HepG2 (cell line): ENCODE measurements around the gene ATP11A. TPM values are rescaled to one million over a fixed set of nuclear protein-coding genes. Genes with fewer than 3 reads are reported as not detected.

Experiments used
- ATAC-seq: fragments of 200-7000 bp; cut with Tn5 transposase; 3 replicates; pipeline ENCODE4 v1.9.1; 2020; ENCODE audit warnings: mild to moderate bottlenecking, moderate library complexity
- BruUV-seq: library from RNA; stranded (reverse); fragments of 400-500 nt; replicated peaks from 2 replicates; lab custom pipeline; 2021; lab: Mats Ljungman, UMichigan
- CTCF ChIA-PET: fragments of 300-600 bp; formaldehyde crosslinking; extraction: SDS; loops from one replicate; lab custom pipeline; 2021; ENCODE audit warnings: low total read pairs, inconsistent platforms, low intra/inter-chr PET ratio; lab: Yijun Ruan, JAX
- POLR2A ChIA-PET: fragments of 350-600 bp; sonication (Branson Sonifier 250); formaldehyde crosslinking; loops from one replicate; lab custom pipeline; 2020; ENCODE audit warnings: antibody characterized with exemption, inconsistent platforms; lab: Yijun Ruan, JAX
- DNase-seq: peaks from one replicate; pipeline ENCODE4 v3.0.0-alpha.2; 2015; ENCODE audit warnings: low spot score
- FAIRE-seq: peaks from 3 replicates; lab custom pipeline; 2011; peaks lifted over from hg19 to GRCh38; lab: Jason Lieb, UNC
- H2AFZ ChIP-seq: one replicate; pipeline ENCODE4 v1.6.1; 2011; ENCODE audit warnings: low read length, inconsistent platforms
- H3K27ac ChIP-seq: fragments of 300-600 bp; 3 replicates; pipeline ENCODE4 v1.8.0; 2011; ENCODE audit warnings: mixed run types, mild to moderate bottlenecking, mixed read lengths, low read length, inconsistent platforms; ENCODE audit not compliant: insufficient read depth; ENCODE audit errors: extremely low read length
- H3K27me3 ChIP-seq, 2 experiments: fragments of 200-600 bp in 1 of 2; 2 replicates in 1 of 2; 3 replicates in 1 of 2; pipeline versions ENCODE4 v1.6.0 to v1.8.0; 2011; ENCODE audit warnings: low read length in 2 of 2, mild to moderate bottlenecking in 2 of 2, moderate library complexity in 2 of 2, inconsistent platforms in 1 of 2; ENCODE audit not compliant: insufficient read depth in 2 of 2, control insufficient read depth in 1 of 2
- H3K36me3 ChIP-seq, 2 experiments: fragments of 200-600 bp in 1 of 2; replicated peaks in 1 of 2; 2 replicates in 1 of 2; 3 replicates in 1 of 2; pipeline versions ENCODE4 v1.5.1 to v1.8.0; 2011; ENCODE audit warnings: low read length in 2 of 2, inconsistent platforms in 1 of 2; ENCODE audit not compliant: insufficient read depth in 2 of 2, control insufficient read depth in 1 of 2
- H3K4me1 ChIP-seq: 2 replicates; pipeline ENCODE4 v1.5.1; 2012; ENCODE audit warnings: low read length, inconsistent platforms; ENCODE audit not compliant: insufficient read depth
- H3K4me2 ChIP-seq: 2 replicates; pipeline ENCODE4 v1.6.0; 2011; ENCODE audit warnings: low read depth, low read length, inconsistent platforms
- H3K4me3 ChIP-seq, 3 experiments: fragments of 200-600 bp in 1 of 3; sonication (generic), shearing (Covaris generic) in 1 of 3; replicated peaks in 1 of 3; 2 replicates each; pipeline ENCODE4 v1.5.1; 2011 to 2016; ENCODE audit warnings: low read length in 3 of 3, inconsistent platforms in 2 of 3, low read depth in 2 of 3, mild to moderate bottlenecking in 2 of 3, control low read depth in 1 of 3, mixed read lengths in 1 of 3; ENCODE audit not compliant: insufficient read depth in 1 of 3
- H3K79me2 ChIP-seq: one replicate; pipeline ENCODE4 v1.6.1; 2011; ENCODE audit warnings: low read length, inconsistent platforms; ENCODE audit not compliant: insufficient read depth
- H3K9ac ChIP-seq: 2 replicates; pipeline ENCODE4 v1.6.0; 2011; ENCODE audit warnings: mild to moderate bottlenecking, low read depth, low read length, inconsistent platforms; ENCODE audit not compliant: insufficient read depth
- H3K9me3 ChIP-seq: 2 replicates; pipeline ENCODE4 v1.5.1; 2012; ENCODE audit warnings: mild to moderate bottlenecking, low read length
- H4K20me1 ChIP-seq: 2 replicates; pipeline ENCODE4 v1.6.0; 2011; ENCODE audit warnings: inconsistent platforms, mild to moderate bottlenecking, low read length, moderate library complexity; ENCODE audit not compliant: insufficient read depth
- CEBPZ ChIP-seq: IDR thresholded peaks from 2 replicates; pipeline ENCODE4 v1.6.1; 2012; ENCODE audit warnings: low read length, improper control_type of control experiment
- MAZ ChIP-seq, 2 experiments: sonication (generic) in 1 of 2; formaldehyde crosslinking in 1 of 2; IDR thresholded peaks; 2 replicates each; pipeline versions ENCODE4 v1.5.0 to v1.6.1; 2012 to 2020; ENCODE audit warnings: low read depth in 2 of 2, mild to moderate bottlenecking in 2 of 2, borderline replicate concordance in 1 of 2, improper control_type of control experiment in 1 of 2, low read length in 1 of 2, missing genetic modification reagents in 1 of 2, moderate library complexity in 1 of 2
- ZFAT ChIP-seq: sonication (generic); formaldehyde crosslinking; conservative IDR thresholded peaks from 2 replicates; pipeline ENCODE4 v1.8.1; 2023; ENCODE audit warnings: missing genetic modification reagents, inconsistent platforms
- ZFP36L2 ChIP-seq: sonication (generic); formaldehyde crosslinking; IDR thresholded peaks from 2 replicates; pipeline ENCODE4 v1.4.0; 2020; ENCODE audit warnings: missing genetic modification reagents
- ZNF530 ChIP-seq: sonication (generic); formaldehyde crosslinking; IDR thresholded peaks from 2 replicates; pipeline ENCODE4 v1.5.0; 2020; ENCODE audit warnings: low read depth, mild to moderate bottlenecking, missing genetic modification reagents
- ZSCAN31 ChIP-seq: sonication (generic); formaldehyde crosslinking; IDR thresholded peaks from 2 replicates; pipeline ENCODE4 v1.5.0; 2020; ENCODE audit warnings: low read depth, mild to moderate bottlenecking, missing genetic modification reagents
- WGBS: methylation state at CpG from one replicate; pipeline ENCODE4 v1.1.6; 2017; ENCODE audit warnings: low lambda C conversion rate; 5-methylcytosine and 5-hydroxymethylcytosine counted together
- in situ Hi-C: cut with HindIII; loops from 2 replicates; pipeline ENCODE4 v1.10.0; 2017; ENCODE audit warnings: low pct_unique_long_range_greater_than_20kb; ENCODE audit not compliant: extremely low pct_ligation_motif_present
- intact Hi-C: fragments of 100-400 bp; cut with micrococcal nuclease; formaldehyde crosslinking; loops from one replicate; pipeline ENCODE4 v1.10.0; 2022; ENCODE audit not compliant: unreplicated experiment
- polyA plus RNA-seq, 8 experiments: library from polyadenylated mRNA; depleted of rRNA in 3 of 8; stranded (reverse) in 7 of 8; unstranded in 1 of 8; fragments of >200 nt; fragmentation: Illumina TruSeq in 4 of 8; extraction: Trizol in 4 of 8; gene quantifications; 2 replicates each; pipeline versions ENCODE4 v1.2.1 to v1.2.3, GENCODE V29; 2011 to 2016; ENCODE audit warnings: low read depth in 4 of 8, missing spikeins in 1 of 8, mixed read lengths in 1 of 8; ENCODE audit not compliant: insufficient read depth in 1 of 8
- total RNA-seq, 5 experiments: library from RNA; depleted of rRNA; stranded (reverse); fragments of >200 nt; fragmentation: Illumina TruSeq; extraction: Trizol; gene quantifications; 2 replicates each; pipeline ENCODE4 v1.2.3, GENCODE V29; 2016; ENCODE audit warnings: low read depth in 1 of 5

ATP11A gene
- total and polyA plus RNA-seq, 2 of the 13 experiments (the other 11 are each of a cell fraction or from before 2014, with no cell fraction given) = 18.4 to 20.1 TPM

GRCh38 chr13:112661291-112661690 lies 28.5 kb upstream of the ATP11A start:
- DNase-seq (no peak), FAIRE-seq (no peak), ATAC-seq (no peak)
- Histone ChIP-seq H3K27me3 (peaks cover 1 to 15% of the 10 kb centered on the region in 2 experiments; a peak in 3 of 5 replicates), H3K36me3 (no peaks in the 10 kb centered on the region), H3K9me3 (no peaks in the 10 kb centered on the region), H3K27ac (no peak overlapping the region), H3K9ac (no peak overlapping the region), H3K79me2 (no peaks in the 10 kb centered on the region), H3K4me2 (no peak overlapping the region), H4K20me1 (no peaks in the 10 kb centered on the region), H3K4me3 (no peak overlapping the region), H2AFZ (no peak overlapping the region), H3K4me1 (peaks cover 10% of the 10 kb centered on the region; the same call in 1 of the 2 replicates)
- POLR2A ChIA-PET = no interaction called here
- CTCF ChIA-PET = no interaction called here
- BruUV-seq = no TSS peak
- 29% methylated on average over 2 of the region's 2 CpGs for WGBS
- in situ Hi-C loops = no loop called here
- intact Hi-C loops = no loop called here
- no peak for TF ChIP-seq MAZ (IDR thresholded peaks at IDR 0.05; ENCODE audit: borderline replicate concordance, low read depth, low read length)
- no peak for TF ChIP-seq MAZ (CRISPR knock-in tag; IDR thresholded peaks at IDR 0.05; ENCODE audit: low read depth)
- TF ChIP-seq ZNF530 (CRISPR knock-in tag) = no peak
- no peak for TF ChIP-seq ZFAT (CRISPR knock-in tag)
- TF ChIP-seq ZSCAN31 (CRISPR knock-in tag) = no peak
- TF ChIP-seq CEBPZ = no peak
- no peak for TF ChIP-seq ZFP36L2 (CRISPR knock-in tag)
